A549 (cell line): Measurements from ENCODE around the gene RGMA. TPM values are rescaled to one million over a fixed set of nuclear protein-coding genes. Genes with fewer than 3 reads are reported as not detected.

Experiments
- ATAC-seq, 2 experiments: fragments of 200-7000 bp in 1 of 2; fragments of >200 bp in 1 of 2; cut with Nextera tagmentation in 1 of 2; cut with Tn5 transposase in 1 of 2; 3 replicates each; pipeline versions ENCODE4 v1.8.0 to v1.9.1; 2018 to 2020; ENCODE audit warnings: mild to moderate bottlenecking in 1 of 2, moderate library complexity in 1 of 2
- CTCF ChIA-PET: fragments of 300-600 bp; sonication (Branson Sonifier 250); formaldehyde crosslinking; extraction: SDS; loops from one replicate; lab custom pipeline; 2021; ENCODE audit warnings: antibody characterized with exemption, inconsistent platforms; lab: Yijun Ruan, JAX
- POLR2A ChIA-PET: fragments of 350-600 bp; formaldehyde crosslinking; extraction: SDS; loops from one replicate; lab custom pipeline; 2021; ENCODE audit warnings: antibody characterized with exemption, inconsistent platforms; lab: Yijun Ruan, JAX
- DNase-seq, 2 experiments: peaks; one replicate each; pipeline versions ENCODE4 v3.0.0 to v3.0.0-alpha.2; 2011 to 2016; ENCODE audit warnings: low read depth in 1 of 2, low spot score in 1 of 2
- FAIRE-seq: peaks from 2 replicates; lab custom pipeline; 2011; peaks lifted over from hg19 to GRCh38; lab: Jason Lieb, UNC
- H3K27ac ChIP-seq, 2 experiments: fragments of >200 bp; sonication (Bioruptor Twin); formaldehyde crosslinking; 3 replicates each; pipeline ENCODE4 v1.5.1; 2016 to 2017
- H3K4me1 ChIP-seq: fragments of >200 bp; sonication (Bioruptor Twin); formaldehyde crosslinking; 3 replicates; pipeline ENCODE4 v1.6.1; 2016
- H3K4me2 ChIP-seq: fragments of >200 bp; sonication (Bioruptor Twin); formaldehyde crosslinking; 3 replicates; pipeline ENCODE4 v1.6.1; 2016
- H3K4me3 ChIP-seq: fragments of >200 bp; sonication (Bioruptor Twin); formaldehyde crosslinking; 3 replicates; pipeline ENCODE4 v1.5.1; 2016
- H3K9me3 ChIP-seq: fragments of >200 bp; sonication (Bioruptor Twin); formaldehyde crosslinking; 3 replicates; pipeline ENCODE4 v1.6.1; 2016
- CHD2 ChIP-seq: fragments of 150-350 bp; IDR thresholded peaks from 2 replicates; pipeline ENCODE4 v1.6.1; 2014; ENCODE audit warnings: low read length; ENCODE audit not compliant: partially characterized antibody
- CHD4 ChIP-seq: fragments of 200-600 bp; sonication (generic); IDR thresholded peaks from 2 replicates; pipeline ENCODE4 v1.6.1; 2016; ENCODE audit warnings: antibody characterized with exemption, mild to moderate bottlenecking, borderline replicate concordance
- EHMT2 ChIP-seq: fragments of 200-600 bp; sonication (generic); IDR thresholded peaks from 2 replicates; pipeline ENCODE4 v1.6.1; 2016; ENCODE audit warnings: antibody characterized with exemption, low read depth, mild to moderate bottlenecking, moderate library complexity
- ESRRA ChIP-seq: fragments of 150-350 bp; IDR thresholded peaks from 2 replicates; pipeline ENCODE4 v1.6.1; 2014; ENCODE audit warnings: mild to moderate bottlenecking, low read length, borderline replicate concordance
- JUN ChIP-seq, 2 experiments: fragments of >200 bp; sonication (Bioruptor Twin); formaldehyde crosslinking; IDR thresholded peaks; 2 replicates in 1 of 2; 3 replicates in 1 of 2; pipeline ENCODE4 v1.6.1; 2016 to 2017
- JUNB ChIP-seq: fragments of >200 bp; sonication (Bioruptor Twin); formaldehyde crosslinking; IDR thresholded peaks from 2 replicates; pipeline ENCODE4 v1.6.1; 2016
- MAFK ChIP-seq: fragments of 450-650 bp; IDR thresholded peaks from 2 replicates; pipeline ENCODE4 v1.6.1; 2014; ENCODE audit not compliant: partially characterized antibody
- MAZ ChIP-seq: fragments of 150-350 bp; IDR thresholded peaks from 2 replicates; pipeline ENCODE4 v1.6.1; 2014; ENCODE audit warnings: antibody characterized with exemption, low read depth, low read length, borderline replicate concordance
- NFE2L2 ChIP-seq: fragments of 150-350 bp; conservative IDR thresholded peaks from 2 replicates; pipeline ENCODE4 v1.6.1; 2014; ENCODE audit warnings: low read length
- NR3C1 ChIP-seq: fragments of >200 bp; sonication (Bioruptor Twin); formaldehyde crosslinking; IDR thresholded peaks from 3 replicates; pipeline ENCODE4 v1.6.1; 2017
- POLR2AphosphoS2 ChIP-seq: conservative IDR thresholded peaks from 2 replicates; pipeline ENCODE4 v1.6.1; 2012; ENCODE audit warnings: low read length, improper control_type of control experiment, inconsistent platforms
- SMC3 ChIP-seq: fragments of >200 bp; sonication (Bioruptor Twin); formaldehyde crosslinking; IDR thresholded peaks from 3 replicates; pipeline ENCODE4 v1.6.1; 2018; ENCODE audit warnings: inconsistent platforms
- TP53 ChIP-seq: fragments of 250-450 bp; sonication (Bioruptor Pico); IDR thresholded peaks from 2 replicates; pipeline ENCODE4 v1.5.0; 2021; ENCODE audit warnings: mild to moderate bottlenecking, moderate library complexity
- ZC3H11A ChIP-seq: fragments of 450-650 bp; IDR thresholded peaks from 2 replicates; pipeline ENCODE4 v1.6.1; 2014; ENCODE audit warnings: antibody characterized with exemption, mild to moderate bottlenecking
- ZFP36 ChIP-seq: fragments of 450-650 bp; IDR thresholded peaks from 2 replicates; pipeline ENCODE4 v1.6.1; 2014; ENCODE audit warnings: borderline replicate concordance; ENCODE audit not compliant: partially characterized antibody
- WGBS: methylation state at CpG from one replicate; pipeline ENCODE4 v1.1.6; 2017; ENCODE audit errors: missing lambda C conversion rate; 5-methylcytosine and 5-hydroxymethylcytosine counted together
- polyA plus RNA-seq, 4 experiments: library from polyadenylated mRNA; depleted of rRNA in 3 of 4; stranded (reverse); fragments of >200 nt; fragmentation: RNase III in 1 of 4; extraction: RNeasy Plus Mini Kit Qiagen cat#74134 plus additional on column Dnase treatment in 1 of 4; gene quantifications; 2 replicates in 3 of 4; 3 replicates in 1 of 4; pipeline ENCODE4 v1.2.3, GENCODE V29; 2011 to 2017
- TF ChIP-seq, protein P1 (sequence below): fragments of 450-650 bp; IDR thresholded peaks from 2 replicates; pipeline ENCODE4 v1.6.1; 2014; ENCODE audit warnings: antibody characterized with exemption
- TF ChIP-seq, protein P2 (sequence below): fragments of 250-450 bp; sonication (Bioruptor Pico); IDR thresholded peaks from 2 replicates; pipeline ENCODE4 v1.5.0; 2020; ENCODE audit warnings: low read depth, mild to moderate bottlenecking, moderate library complexity
- TF ChIP-seq, protein P3 (sequence below): fragments of 250-450 bp; sonication (Bioruptor Pico); IDR thresholded peaks from 2 replicates; pipeline ENCODE4 v1.5.0; 2021; ENCODE audit warnings: mild to moderate bottlenecking, moderate library complexity, borderline replicate concordance
- TF ChIP-seq, protein P4 (sequence below): fragments of 150-350 bp; IDR thresholded peaks from 2 replicates; pipeline ENCODE4 v1.6.1; 2014; ENCODE audit warnings: low read depth, mild to moderate bottlenecking, low read length
- TF ChIP-seq, protein P5 (sequence below): fragments of >200 bp; sonication (Bioruptor Twin); formaldehyde crosslinking; IDR thresholded peaks from 3 replicates; pipeline ENCODE4 v1.6.1; 2016
- TF ChIP-seq, protein P6 (sequence below): fragments of >200 bp; sonication (Bioruptor Twin); formaldehyde crosslinking; IDR thresholded peaks from 3 replicates; pipeline ENCODE4 v1.5.1; 2016

Gene RGMA
- polyA plus RNA-seq, 2 of the 4 experiments (the other 2 are of a cell fraction): 0.22 TPM; not detected in 1

DNA sequence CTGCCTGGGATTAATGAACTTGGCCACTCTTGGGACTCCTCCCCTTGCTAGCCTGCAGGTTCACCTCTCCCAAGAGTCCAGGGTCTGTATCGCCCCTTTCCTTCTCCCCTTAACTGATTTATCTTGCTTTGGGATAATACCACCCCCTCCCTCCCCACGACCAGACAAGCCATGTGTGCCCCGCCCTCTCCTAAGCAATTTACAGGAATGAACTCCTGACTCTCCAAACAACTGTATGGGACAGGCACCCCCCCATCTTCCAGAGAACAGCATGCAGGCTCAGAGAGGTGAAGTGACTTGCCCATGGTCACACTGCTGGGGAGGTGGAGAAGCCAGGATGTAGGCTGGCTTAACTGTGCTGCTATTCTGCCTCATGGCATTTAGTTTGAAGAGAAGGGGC, 46.8 kb downstream of the RGMA start:
- CTCF ChIA-PET: interaction anchor here (0.8 to 11.1 kb wide), 2 partner anchors 10 to 49 kb away, joined by 3 to 114 read pairs; no protein-coding TSS in a partner anchor

DNA sequence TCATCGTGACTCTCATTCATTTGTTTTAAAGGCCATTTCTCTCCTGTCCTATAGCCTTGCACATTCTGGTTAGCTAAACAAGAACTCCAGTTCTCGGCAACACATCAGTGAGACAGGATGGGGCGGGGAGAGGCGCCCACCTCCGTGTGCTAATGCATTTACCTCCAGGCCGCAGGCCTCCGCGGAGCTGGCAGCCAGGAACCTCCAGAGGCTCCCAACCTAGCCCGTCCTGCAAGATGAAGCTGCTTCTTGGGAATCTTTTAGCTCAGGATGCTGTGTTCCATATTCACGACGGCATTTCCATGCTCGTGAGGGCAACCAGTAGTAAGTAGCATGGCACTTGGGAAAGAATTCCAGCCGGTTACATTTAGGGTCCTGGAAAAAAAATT, 47.9 kb downstream of the RGMA start:
- POLR2A ChIA-PET: no interaction called here

More for the DNA sequence above, 46.8 kb downstream of the RGMA start:
- no peak for FAIRE-seq
- H3K4me3 ChIP-seq: no peak overlapping the region
- POLR2A ChIA-PET: no interaction called here
- 23% methylated on average over 3 of the region's 3 CpGs for WGBS
- no peak overlapping the region for H3K27ac ChIP-seq
- no peak overlapping the region for H3K4me2 ChIP-seq
- TF ChIP-seq EHMT2 (no peak), JUNB (no peak), ESRRA (no peak), CHD2 (no peak), SMC3 (no peak), ZC3H11A (no peak), POLR2AphosphoS2 (no peak), TP53 (CRISPR knock-in tag) (no peak), JUN (IDR thresholded peaks at IDR 0.05) (no peak), NR3C1 (no peak)
- TF ChIP-seq, protein P1, sequence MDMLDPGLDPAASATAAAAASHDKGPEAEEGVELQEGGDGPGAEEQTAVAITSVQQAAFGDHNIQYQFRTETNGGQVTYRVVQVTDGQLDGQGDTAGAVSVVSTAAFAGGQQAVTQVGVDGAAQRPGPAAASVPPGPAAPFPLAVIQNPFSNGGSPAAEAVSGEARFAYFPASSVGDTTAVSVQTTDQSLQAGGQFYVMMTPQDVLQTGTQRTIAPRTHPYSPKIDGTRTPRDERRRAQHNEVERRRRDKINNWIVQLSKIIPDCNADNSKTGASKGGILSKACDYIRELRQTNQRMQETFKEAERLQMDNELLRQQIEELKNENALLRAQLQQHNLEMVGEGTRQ: no peak
- TF ChIP-seq, protein P2, sequence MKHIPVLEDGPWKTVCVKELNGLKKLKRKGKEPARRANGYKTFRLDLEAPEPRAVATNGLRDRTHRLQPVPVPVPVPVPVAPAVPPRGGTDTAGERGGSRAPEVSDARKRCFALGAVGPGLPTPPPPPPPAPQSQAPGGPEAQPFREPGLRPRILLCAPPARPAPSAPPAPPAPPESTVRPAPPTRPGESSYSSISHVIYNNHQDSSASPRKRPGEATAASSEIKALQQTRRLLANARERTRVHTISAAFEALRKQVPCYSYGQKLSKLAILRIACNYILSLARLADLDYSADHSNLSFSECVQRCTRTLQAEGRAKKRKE: no peak
- TF ChIP-seq, protein P3, sequence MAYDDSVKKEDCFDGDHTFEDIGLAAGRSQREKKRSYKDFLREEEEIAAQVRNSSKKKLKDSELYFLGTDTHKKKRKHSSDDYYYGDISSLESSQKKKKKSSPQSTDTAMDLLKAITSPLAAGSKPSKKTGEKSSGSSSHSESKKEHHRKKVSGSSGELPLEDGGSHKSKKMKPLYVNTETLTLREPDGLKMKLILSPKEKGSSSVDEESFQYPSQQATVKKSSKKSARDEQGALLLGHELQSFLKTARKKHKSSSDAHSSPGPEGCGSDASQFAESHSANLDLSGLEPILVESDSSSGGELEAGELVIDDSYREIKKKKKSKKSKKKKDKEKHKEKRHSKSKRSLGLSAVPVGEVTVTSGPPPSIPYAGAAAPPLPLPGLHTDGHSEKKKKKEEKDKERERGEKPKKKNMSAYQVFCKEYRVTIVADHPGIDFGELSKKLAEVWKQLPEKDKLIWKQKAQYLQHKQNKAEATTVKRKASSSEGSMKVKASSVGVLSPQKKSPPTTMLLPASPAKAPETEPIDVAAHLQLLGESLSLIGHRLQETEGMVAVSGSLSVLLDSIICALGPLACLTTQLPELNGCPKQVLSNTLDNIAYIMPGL (CRISPR knock-in tag): no peak
- H3K4me1 ChIP-seq: no peaks in the 10 kb centered on the region
- DNase-seq: no peak
- no peak for ATAC-seq
- peaks cover 9% of the 10 kb centered on the region; the same call in 1 of the 3 replicates for H3K9me3 ChIP-seq

More for the DNA sequence above, 47.9 kb downstream of the RGMA start:
- CTCF ChIA-PET: interaction anchor here (0.6 to 11.1 kb wide), 7 partner anchors 8 to 1079 kb away, joined by 3 to 114 read pairs (median 4); no protein-coding TSS in a partner anchor
- H3K27ac ChIP-seq: no peak overlapping the region
- no peaks in the 10 kb centered on the region for H3K4me1 ChIP-seq
- no peak for FAIRE-seq
- TF ChIP-seq NFE2L2 (no peak), CHD4 (no peak), MAFK (no peak), ZFP36 (no peak), MAZ (no peak)
- TF ChIP-seq, protein P2: no peak
- TF ChIP-seq, protein P4, sequence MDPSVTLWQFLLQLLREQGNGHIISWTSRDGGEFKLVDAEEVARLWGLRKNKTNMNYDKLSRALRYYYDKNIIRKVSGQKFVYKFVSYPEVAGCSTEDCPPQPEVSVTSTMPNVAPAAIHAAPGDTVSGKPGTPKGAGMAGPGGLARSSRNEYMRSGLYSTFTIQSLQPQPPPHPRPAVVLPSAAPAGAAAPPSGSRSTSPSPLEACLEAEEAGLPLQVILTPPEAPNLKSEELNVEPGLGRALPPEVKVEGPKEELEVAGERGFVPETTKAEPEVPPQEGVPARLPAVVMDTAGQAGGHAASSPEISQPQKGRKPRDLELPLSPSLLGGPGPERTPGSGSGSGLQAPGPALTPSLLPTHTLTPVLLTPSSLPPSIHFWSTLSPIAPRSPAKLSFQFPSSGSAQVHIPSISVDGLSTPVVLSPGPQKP: no peak
- TF ChIP-seq, protein P5, sequence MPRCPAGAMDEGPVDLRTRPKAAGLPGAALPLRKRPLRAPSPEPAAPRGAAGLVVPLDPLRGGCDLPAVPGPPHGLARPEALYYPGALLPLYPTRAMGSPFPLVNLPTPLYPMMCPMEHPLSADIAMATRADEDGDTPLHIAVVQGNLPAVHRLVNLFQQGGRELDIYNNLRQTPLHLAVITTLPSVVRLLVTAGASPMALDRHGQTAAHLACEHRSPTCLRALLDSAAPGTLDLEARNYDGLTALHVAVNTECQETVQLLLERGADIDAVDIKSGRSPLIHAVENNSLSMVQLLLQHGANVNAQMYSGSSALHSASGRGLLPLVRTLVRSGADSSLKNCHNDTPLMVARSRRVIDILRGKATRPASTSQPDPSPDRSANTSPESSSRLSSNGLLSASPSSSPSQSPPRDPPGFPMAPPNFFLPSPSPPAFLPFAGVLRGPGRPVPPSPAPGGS: no peak
- TF ChIP-seq, protein P6, sequence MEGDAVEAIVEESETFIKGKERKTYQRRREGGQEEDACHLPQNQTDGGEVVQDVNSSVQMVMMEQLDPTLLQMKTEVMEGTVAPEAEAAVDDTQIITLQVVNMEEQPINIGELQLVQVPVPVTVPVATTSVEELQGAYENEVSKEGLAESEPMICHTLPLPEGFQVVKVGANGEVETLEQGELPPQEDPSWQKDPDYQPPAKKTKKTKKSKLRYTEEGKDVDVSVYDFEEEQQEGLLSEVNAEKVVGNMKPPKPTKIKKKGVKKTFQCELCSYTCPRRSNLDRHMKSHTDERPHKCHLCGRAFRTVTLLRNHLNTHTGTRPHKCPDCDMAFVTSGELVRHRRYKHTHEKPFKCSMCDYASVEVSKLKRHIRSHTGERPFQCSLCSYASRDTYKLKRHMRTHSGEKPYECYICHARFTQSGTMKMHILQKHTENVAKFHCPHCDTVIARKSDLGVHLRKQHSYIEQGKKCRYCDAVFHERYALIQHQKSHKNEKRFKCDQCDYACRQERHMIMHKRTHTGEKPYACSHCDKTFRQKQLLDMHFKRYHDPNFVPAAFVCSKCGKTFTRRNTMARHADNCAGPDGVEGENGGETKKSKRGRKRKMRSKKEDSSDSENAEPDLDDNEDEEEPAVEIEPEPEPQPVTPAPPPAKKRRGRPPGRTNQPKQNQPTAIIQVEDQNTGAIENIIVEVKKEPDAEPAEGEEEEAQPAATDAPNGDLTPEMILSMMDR: no peak
- DNase-seq: no peak
- 79% methylated on average over 13 of the region's 13 CpGs for WGBS
- H3K4me3 ChIP-seq: no peak overlapping the region
- no peak overlapping the region for H3K4me2 ChIP-seq
- no peak for ATAC-seq
- H3K9me3 ChIP-seq: peaks cover 6% of the 10 kb centered on the region; the same call in 1 of the 3 replicates
